WTC11 (cell line): ENCODE data around the gene PAX8. TPM values are rescaled to one million over a fixed set of nuclear protein-coding genes. Genes with fewer than 3 reads are reported as not detected.
A peak's percentile ranks its signal among the peaks of the same experiment; 100 is the strongest.

Source experiments
- ATAC-seq: fragments of 200-7000 bp; cut with Tn5 transposase; 2 replicates; pipeline ENCODE4 v1.10.0; 2021; ENCODE audit warnings: mild to moderate bottlenecking, moderate library complexity
- CTCF ChIA-PET: fragments of 300-600 bp; sonication (Branson Sonifier 250); formaldehyde crosslinking; loops from one replicate; lab custom pipeline; 2021; ENCODE audit warnings: antibody characterized with exemption; lab: Charles Lee
- POLR2A ChIA-PET: fragments of 350-600 bp; sonication (Branson Sonifier 250); formaldehyde crosslinking; loops from one replicate; lab custom pipeline; 2021; ENCODE audit warnings: antibody characterized with exemption; lab: Charles Lee
- DNase-seq: peaks from one replicate; pipeline ENCODE4 v3.0.0; 2021; ENCODE audit warnings: low spot score
- H3K27ac Mint-ChIP-seq: 2 replicates; pipeline ENCODE4 v1.8.0; 2021; ENCODE audit warnings: mixed read lengths
- H3K27me3 Mint-ChIP-seq: 2 replicates; pipeline ENCODE4 v1.8.0; 2021; ENCODE audit warnings: low read depth, mild to moderate bottlenecking, moderate library complexity, mixed read lengths
- H3K36me3 Mint-ChIP-seq: 2 replicates; pipeline ENCODE4 v1.8.0; 2021; ENCODE audit warnings: mixed read lengths
- H3K4me1 Mint-ChIP-seq: 2 replicates; pipeline ENCODE4 v1.8.0; 2022; ENCODE audit warnings: mixed read lengths
- H3K4me3 Mint-ChIP-seq: 2 replicates; pipeline ENCODE4 v1.8.0; 2021; ENCODE audit warnings: mild to moderate bottlenecking, moderate library complexity, mixed read lengths
- H3K9me3 Mint-ChIP-seq: 2 replicates; pipeline ENCODE4 v1.8.0; 2021; ENCODE audit warnings: mixed read lengths
- EMX1 ChIP-seq: fragments of 250-450 bp; sonication (Bioruptor Pico); IDR thresholded peaks from 2 replicates; pipeline ENCODE4 v1.8.0; 2021; ENCODE audit warnings: mild to moderate bottlenecking
- FOXJ3 ChIP-seq: sonication (generic); formaldehyde crosslinking; IDR thresholded peaks from 2 replicates; pipeline ENCODE4 v1.9.0; 2021; ENCODE audit warnings: missing genetic modification reagents, mild to moderate bottlenecking, borderline replicate concordance
- GTF2I ChIP-seq: fragments of 250-450 bp; sonication (Bioruptor Pico); conservative IDR thresholded peaks from 2 replicates; pipeline ENCODE4 v1.4.0; 2021; ENCODE audit warnings: mild to moderate bottlenecking
- ZNF121 ChIP-seq: sonication (generic); formaldehyde crosslinking; IDR thresholded peaks from 2 replicates; pipeline ENCODE4 v1.8.0; 2023; ENCODE audit warnings: missing genetic modification reagents
- ZNF232 ChIP-seq: sonication (generic); formaldehyde crosslinking; IDR thresholded peaks from 2 replicates; pipeline ENCODE4 v1.8.0; 2022; ENCODE audit warnings: mild to moderate bottlenecking, missing genetic modification reagents
- ZNF317 ChIP-seq: sonication (generic); formaldehyde crosslinking; IDR thresholded peaks from 2 replicates; pipeline ENCODE4 v1.8.1; 2023; ENCODE audit warnings: low read depth, mild to moderate bottlenecking, moderate library complexity, missing genetic modification reagents, borderline replicate concordance
- total RNA-seq: library from RNA; stranded (reverse); gene quantifications from 3 replicates; pipeline ENCODE4 v1.2.3, GENCODE V29; 2021
- TF ChIP-seq, protein P1 (sequence below): sonication (generic); formaldehyde crosslinking; IDR thresholded peaks from 2 replicates; pipeline ENCODE4 v1.8.1; 2023; ENCODE audit warnings: mild to moderate bottlenecking, missing genetic modification reagents
- TF ChIP-seq, protein P2 (sequence below): fragments of 250-450 bp; sonication (Bioruptor Pico); IDR thresholded peaks from 2 replicates; pipeline ENCODE4 v1.8.0; 2021; ENCODE audit warnings: mild to moderate bottlenecking
- TF ChIP-seq, protein P3 (sequence below): sonication (generic); formaldehyde crosslinking; IDR thresholded peaks from 2 replicates; pipeline ENCODE4 v1.8.1; 2023; ENCODE audit warnings: mild to moderate bottlenecking, missing genetic modification reagents, moderate library complexity
- TF ChIP-seq, protein P4 (sequence below): fragments of 250-450 bp; sonication (Bioruptor Pico); IDR thresholded peaks from 2 replicates; pipeline ENCODE4 v1.9.0; 2021; ENCODE audit warnings: moderate library complexity, mild to moderate bottlenecking, inconsistent platforms, borderline replicate concordance
- TF ChIP-seq, protein P5 (sequence below): fragments of 250-450 bp; sonication (Bioruptor Pico); IDR thresholded peaks from 2 replicates; pipeline ENCODE4 v2.1.2; 2022; ENCODE audit warnings: mild to moderate bottlenecking, moderate library complexity
- TF ChIP-seq, protein P6 (sequence below): sonication (generic); formaldehyde crosslinking; IDR thresholded peaks from 2 replicates; pipeline ENCODE4 v1.8.0; 2022; ENCODE audit warnings: mild to moderate bottlenecking, missing genetic modification reagents
- TF ChIP-seq, protein P7 (sequence below): sonication (generic); formaldehyde crosslinking; conservative IDR thresholded peaks from 2 replicates; pipeline ENCODE4 v1.8.1; 2023; ENCODE audit warnings: mild to moderate bottlenecking, low read depth, missing genetic modification reagents, moderate library complexity
- TF ChIP-seq, protein P8 (sequence below): fragments of 250-450 bp; sonication (Bioruptor Pico); IDR thresholded peaks from 2 replicates; pipeline ENCODE4 v1.9.0; 2021; ENCODE audit warnings: mild to moderate bottlenecking

The PAX8 gene
- total RNA-seq, 1 experiment from 2014 or later = 0.35 TPM

DNA sequence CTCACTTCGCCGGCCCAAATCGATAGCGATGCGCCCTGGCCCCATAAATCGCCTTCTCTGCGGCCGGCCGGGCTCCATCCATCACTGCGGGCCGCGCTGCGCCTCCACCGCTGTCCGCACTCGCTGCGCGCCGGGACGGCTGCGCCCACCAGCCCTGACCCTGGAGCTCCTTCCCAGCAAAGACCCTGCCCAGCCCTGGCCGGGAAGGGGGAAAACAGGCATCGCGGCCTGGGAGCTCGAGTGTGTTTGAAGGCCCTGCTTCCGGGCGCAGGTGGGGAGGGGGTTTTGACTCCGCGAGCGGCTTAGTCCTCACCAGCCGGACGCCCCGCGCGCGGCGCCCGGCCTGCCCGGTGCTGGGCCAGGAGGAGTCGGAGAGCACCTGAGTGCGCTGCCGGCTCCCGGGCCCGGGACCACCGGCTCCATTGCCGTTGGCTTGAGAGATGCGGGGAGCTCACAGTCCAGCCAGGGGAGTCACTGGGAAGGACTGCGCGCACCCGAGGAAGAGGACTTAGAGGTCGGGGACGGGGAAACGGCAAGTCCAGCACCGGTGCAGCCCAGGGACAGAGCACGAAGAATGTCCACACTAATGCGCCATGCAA lies 1.1 kb downstream of the PAX8 start (continued):
- TF ChIP-seq, protein P1, sequence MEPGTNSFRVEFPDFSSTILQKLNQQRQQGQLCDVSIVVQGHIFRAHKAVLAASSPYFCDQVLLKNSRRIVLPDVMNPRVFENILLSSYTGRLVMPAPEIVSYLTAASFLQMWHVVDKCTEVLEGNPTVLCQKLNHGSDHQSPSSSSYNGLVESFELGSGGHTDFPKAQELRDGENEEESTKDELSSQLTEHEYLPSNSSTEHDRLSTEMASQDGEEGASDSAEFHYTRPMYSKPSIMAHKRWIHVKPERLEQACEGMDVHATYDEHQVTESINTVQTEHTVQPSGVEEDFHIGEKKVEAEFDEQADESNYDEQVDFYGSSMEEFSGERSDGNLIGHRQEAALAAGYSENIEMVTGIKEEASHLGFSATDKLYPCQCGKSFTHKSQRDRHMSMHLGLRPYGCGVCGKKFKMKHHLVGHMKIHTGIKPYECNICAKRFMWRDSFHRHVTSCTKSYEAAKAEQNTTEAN (CRISPR knock-in tag) = no peak
- TF ChIP-seq, protein P2, sequence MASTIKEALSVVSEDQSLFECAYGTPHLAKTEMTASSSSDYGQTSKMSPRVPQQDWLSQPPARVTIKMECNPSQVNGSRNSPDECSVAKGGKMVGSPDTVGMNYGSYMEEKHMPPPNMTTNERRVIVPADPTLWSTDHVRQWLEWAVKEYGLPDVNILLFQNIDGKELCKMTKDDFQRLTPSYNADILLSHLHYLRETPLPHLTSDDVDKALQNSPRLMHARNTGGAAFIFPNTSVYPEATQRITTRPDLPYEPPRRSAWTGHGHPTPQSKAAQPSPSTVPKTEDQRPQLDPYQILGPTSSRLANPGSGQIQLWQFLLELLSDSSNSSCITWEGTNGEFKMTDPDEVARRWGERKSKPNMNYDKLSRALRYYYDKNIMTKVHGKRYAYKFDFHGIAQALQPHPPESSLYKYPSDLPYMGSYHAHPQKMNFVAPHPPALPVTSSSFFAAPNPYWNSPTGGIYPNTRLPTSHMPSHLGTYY (CRISPR knock-in tag) = no peak
- no peak for TF ChIP-seq FOXJ3 (CRISPR knock-in tag)
- TF ChIP-seq ZNF317 = no peak
- no peak for TF ChIP-seq ZNF121

DNA sequence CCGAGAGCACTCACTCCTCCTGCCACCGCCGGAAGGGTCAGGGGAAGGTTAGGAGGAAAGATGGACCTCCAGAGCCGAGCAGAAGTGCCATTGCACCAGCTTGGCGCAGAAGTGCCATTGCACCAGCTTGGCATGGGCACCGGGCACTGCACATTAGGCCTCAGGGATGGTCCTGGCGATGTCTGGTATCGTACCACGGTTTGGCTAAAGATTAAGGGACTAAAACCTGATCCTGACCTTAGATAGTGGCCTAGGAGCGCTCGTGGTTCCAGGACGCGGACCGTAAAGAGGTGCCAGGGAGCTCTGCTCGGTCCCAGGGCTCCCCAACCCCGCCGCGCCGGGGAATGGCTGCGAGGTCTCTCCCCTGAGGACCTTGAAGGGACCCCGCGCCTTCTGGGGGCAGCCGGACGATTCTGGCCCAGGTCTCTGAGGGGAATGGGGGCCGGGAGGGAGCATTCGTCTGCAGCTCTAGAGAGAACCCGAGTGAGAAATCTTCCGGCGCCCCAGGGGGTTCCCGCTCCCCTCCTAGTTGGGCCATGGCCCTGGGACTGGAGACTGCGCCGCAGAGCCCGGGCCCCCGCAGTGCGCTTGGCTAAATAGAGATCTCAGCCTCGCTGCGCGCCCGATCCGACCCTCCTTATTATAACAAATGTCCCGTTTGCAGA lies 1.8 kb downstream of the PAX8 start:
- no peaks in the 10 kb centered on the region for H3K9me3 Mint-ChIP-seq
- no peaks in the 10 kb centered on the region for H3K36me3 Mint-ChIP-seq
- H3K4me3 Mint-ChIP-seq = peak overlapping the region; percentile 74
- TF ChIP-seq, protein P3, sequence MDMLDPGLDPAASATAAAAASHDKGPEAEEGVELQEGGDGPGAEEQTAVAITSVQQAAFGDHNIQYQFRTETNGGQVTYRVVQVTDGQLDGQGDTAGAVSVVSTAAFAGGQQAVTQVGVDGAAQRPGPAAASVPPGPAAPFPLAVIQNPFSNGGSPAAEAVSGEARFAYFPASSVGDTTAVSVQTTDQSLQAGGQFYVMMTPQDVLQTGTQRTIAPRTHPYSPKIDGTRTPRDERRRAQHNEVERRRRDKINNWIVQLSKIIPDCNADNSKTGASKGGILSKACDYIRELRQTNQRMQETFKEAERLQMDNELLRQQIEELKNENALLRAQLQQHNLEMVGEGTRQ = no peak
- no peak overlapping the region for H3K27ac Mint-ChIP-seq
- ChIA-PET POLR2A (interaction anchor here (1.6 kb wide), 1 partner anchor 42 kb away, joined by 3 read pairs; no protein-coding TSS in a partner anchor), CTCF (interaction anchor here (1.1 to 4.1 kb wide), 6 partner anchors 28 to 140 kb away, joined by 3 to 29 read pairs (median 12); no protein-coding TSS in a partner anchor)
- ATAC-seq (peak; percentile 40), DNase-seq (peak; percentile 73)
- peaks cover 100% of the 10 kb centered on the region for H3K27me3 Mint-ChIP-seq
- peaks cover 40% of the 10 kb centered on the region for H3K4me1 Mint-ChIP-seq

DNA sequence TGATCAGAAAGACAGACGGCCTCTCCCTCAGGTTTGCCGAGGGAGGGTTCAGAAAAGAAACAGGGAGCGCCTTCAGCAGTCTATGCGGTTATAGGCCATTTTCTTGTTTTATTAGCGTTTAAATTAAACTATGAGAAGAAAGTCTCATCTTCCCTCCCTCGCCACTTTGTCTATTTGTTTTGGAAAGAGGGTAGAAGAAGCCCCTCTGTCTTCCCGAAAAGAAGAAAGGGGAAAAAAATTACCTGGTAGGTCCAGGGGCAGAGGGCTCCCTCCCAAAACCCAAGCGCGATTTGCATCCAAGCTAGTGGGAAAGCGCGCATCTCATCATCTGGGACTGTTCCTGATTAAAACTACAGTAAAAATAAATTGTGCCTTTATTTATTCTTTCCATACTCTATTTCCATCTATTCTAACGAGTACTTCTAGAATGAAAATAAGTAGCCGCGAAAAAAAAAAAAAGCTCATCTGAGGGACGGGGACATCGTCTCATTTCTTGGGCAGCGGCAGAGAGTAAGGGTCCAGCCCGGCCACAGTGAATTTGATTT lies 2.4 kb downstream of the PAX8 start:
- ChIA-PET POLR2A (no interaction called here), CTCF (interaction anchor here (0.8 to 4.1 kb wide), 9 partner anchors 7 to 196 kb away, joined by 3 to 29 read pairs (median 4); no protein-coding TSS in a partner anchor)
- H3K27ac Mint-ChIP-seq = no peak overlapping the region
- H3K9me3 Mint-ChIP-seq = no peaks in the 10 kb centered on the region
- peak overlapping the region; percentile 74 for H3K4me3 Mint-ChIP-seq
- DNase-seq (no peak), ATAC-seq (no peak)
- H3K36me3 Mint-ChIP-seq = no peaks in the 10 kb centered on the region
- H3K4me1 Mint-ChIP-seq = peaks cover 40% of the 10 kb centered on the region
- H3K27me3 Mint-ChIP-seq = peaks cover 100% of the 10 kb centered on the region
- TF ChIP-seq, protein P4, sequence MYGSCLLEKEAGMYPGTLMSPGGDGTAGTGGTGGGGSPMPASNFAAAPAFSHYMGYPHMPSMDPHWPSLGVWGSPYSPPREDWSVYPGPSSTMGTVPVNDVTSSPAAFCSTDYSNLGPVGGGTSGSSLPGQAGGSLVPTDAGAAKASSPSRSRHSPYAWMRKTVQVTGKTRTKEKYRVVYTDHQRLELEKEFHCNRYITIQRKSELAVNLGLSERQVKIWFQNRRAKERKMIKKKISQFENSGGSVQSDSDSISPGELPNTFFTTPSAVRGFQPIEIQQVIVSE = no peak
- TF ChIP-seq ZNF232 (CRISPR knock-in tag) (no peak), GTF2I (CRISPR knock-in tag) (no peak), EMX1 (no peak)
- TF ChIP-seq, protein P5, sequence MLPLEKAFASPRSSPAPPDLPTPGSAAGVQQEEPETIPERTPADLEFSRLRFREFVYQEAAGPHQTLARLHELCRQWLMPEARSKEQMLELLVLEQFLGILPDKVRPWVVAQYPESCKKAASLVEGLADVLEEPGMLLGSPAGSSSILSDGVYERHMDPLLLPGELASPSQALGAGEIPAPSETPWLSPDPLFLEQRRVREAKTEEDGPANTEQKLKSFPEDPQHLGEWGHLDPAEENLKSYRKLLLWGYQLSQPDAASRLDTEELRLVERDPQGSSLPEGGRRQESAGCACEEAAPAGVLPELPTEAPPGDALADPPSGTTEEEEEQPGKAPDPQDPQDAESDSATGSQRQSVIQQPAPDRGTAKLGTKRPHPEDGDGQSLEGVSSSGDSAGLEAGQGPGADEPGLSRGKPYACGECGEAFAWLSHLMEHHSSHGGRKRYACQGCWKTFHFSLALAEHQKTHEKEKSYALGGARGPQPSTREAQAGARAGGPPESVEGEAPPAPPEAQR = no peak
- TF ChIP-seq, protein P6, sequence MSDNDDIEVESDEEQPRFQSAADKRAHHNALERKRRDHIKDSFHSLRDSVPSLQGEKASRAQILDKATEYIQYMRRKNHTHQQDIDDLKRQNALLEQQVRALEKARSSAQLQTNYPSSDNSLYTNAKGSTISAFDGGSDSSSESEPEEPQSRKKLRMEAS (CRISPR knock-in tag) = no peak
- TF ChIP-seq, protein P7, sequence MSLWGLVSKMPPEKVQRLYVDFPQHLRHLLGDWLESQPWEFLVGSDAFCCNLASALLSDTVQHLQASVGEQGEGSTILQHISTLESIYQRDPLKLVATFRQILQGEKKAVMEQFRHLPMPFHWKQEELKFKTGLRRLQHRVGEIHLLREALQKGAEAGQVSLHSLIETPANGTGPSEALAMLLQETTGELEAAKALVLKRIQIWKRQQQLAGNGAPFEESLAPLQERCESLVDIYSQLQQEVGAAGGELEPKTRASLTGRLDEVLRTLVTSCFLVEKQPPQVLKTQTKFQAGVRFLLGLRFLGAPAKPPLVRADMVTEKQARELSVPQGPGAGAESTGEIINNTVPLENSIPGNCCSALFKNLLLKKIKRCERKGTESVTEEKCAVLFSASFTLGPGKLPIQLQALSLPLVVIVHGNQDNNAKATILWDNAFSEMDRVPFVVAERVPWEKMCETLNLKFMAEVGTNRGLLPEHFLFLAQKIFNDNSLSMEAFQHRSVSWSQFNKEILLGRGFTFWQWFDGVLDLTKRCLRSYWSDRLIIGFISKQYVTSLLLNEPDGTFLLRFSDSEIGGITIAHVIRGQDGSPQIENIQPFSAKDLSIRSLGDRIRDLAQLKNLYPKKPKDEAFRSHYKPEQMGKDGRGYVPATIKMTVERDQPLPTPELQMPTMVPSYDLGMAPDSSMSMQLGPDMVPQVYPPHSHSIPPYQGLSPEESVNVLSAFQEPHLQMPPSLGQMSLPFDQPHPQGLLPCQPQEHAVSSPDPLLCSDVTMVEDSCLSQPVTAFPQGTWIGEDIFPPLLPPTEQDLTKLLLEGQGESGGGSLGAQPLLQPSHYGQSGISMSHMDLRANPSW = no peak
- TF ChIP-seq, protein P8, sequence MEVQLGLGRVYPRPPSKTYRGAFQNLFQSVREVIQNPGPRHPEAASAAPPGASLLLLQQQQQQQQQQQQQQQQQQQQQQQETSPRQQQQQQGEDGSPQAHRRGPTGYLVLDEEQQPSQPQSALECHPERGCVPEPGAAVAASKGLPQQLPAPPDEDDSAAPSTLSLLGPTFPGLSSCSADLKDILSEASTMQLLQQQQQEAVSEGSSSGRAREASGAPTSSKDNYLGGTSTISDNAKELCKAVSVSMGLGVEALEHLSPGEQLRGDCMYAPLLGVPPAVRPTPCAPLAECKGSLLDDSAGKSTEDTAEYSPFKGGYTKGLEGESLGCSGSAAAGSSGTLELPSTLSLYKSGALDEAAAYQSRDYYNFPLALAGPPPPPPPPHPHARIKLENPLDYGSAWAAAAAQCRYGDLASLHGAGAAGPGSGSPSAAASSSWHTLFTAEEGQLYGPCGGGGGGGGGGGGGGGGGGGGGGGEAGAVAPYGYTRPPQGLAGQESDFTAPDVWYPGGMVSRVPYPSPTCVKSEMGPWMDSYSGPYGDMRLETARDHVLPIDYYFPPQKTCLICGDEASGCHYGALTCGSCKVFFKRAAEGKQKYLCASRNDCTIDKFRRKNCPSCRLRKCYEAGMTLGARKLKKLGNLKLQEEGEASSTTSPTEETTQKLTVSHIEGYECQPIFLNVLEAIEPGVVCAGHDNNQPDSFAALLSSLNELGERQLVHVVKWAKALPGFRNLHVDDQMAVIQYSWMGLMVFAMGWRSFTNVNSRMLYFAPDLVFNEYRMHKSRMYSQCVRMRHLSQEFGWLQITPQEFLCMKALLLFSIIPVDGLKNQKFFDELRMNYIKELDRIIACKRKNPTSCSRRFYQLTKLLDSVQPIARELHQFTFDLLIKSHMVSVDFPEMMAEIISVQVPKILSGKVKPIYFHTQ (CRISPR knock-in tag) = no peak
